ES-I3 (cell line): ENCODE data around the gene TRMT44.

ENCODE experiments used
- H3K36me3 ChIP-seq: 2 replicates; pipeline ENCODE4 v1.6.1; 2013; ENCODE audit warnings: mild to moderate bottlenecking, low read length, control low read depth, moderate library complexity; ENCODE audit not compliant: insufficient read depth
- H3K4me1 ChIP-seq: 2 replicates; pipeline ENCODE4 v1.6.1; 2013; ENCODE audit warnings: mild to moderate bottlenecking, control low read depth, low read length; ENCODE audit not compliant: insufficient read depth
- H3K9ac ChIP-seq: 2 replicates; pipeline ENCODE4 v1.6.1; 2013; ENCODE audit warnings: low read depth, mild to moderate bottlenecking, low read length, moderate library complexity
- H3K9me3 ChIP-seq: 2 replicates; pipeline ENCODE4 v1.6.1; 2013; ENCODE audit warnings: mild to moderate bottlenecking, low read length, moderate library complexity; ENCODE audit not compliant: control insufficient read depth, insufficient read depth

The TRMT44 gene

GRCh38 chr4:8461086-8461485 lies 20.5 kb downstream of the TRMT44 start:
- no peaks in the 10 kb centered on the region for H3K9me3 ChIP-seq
- no peak overlapping the region for H3K9ac ChIP-seq
- H3K36me3 ChIP-seq, result peaks cover 13% of the 10 kb centered on the region
- H3K4me1 ChIP-seq, result no peaks in the 10 kb centered on the region

GRCh38 chr4:8461616-8462015 lies 21.0 kb downstream of the TRMT44 start:
- Histone ChIP-seq H3K9me3 (no peaks in the 10 kb centered on the region), H3K4me1 (no peaks in the 10 kb centered on the region), H3K9ac (no peak overlapping the region), H3K36me3 (peaks cover 13% of the 10 kb centered on the region)

- Histone ChIP-seq H3K9ac (no peak overlapping the region), H3K4me1 (0 out of 2 replicates have a peak, but pooled peaks cover under 1% of the 10 kb centered on the region), H3K9me3 (no peaks in the 10 kb centered on the region), H3K36me3 (peaks cover 9% of the 10 kb centered on the region)
These were observed 23.2 kb downstream of the TRMT44 start for GRCh38 chr4:8463811-8464210.

- no peaks in the 10 kb centered on the region for H3K9me3 ChIP-seq
- H3K36me3 ChIP-seq, result peaks cover 13% of the 10 kb centered on the region
- no peak overlapping the region for H3K9ac ChIP-seq
- 0 out of 2 replicates have a peak, but pooled peaks cover 4% of the 10 kb centered on the region for H3K4me1 ChIP-seq
These were observed 23.8 kb downstream of the TRMT44 start for GRCh38 chr4:8464381-8464780.

GRCh38 chr4:8465615-8466611 lies 25.3 kb downstream of the TRMT44 start:
- Histone ChIP-seq H3K9me3 (no peaks in the 10 kb centered on the region), H3K4me1 (0 out of 2 replicates have a peak, but pooled peaks cover 4% of the 10 kb centered on the region), H3K36me3 (peaks cover 13% of the 10 kb centered on the region), H3K9ac (no peak overlapping the region)

- 0 out of 2 replicates have a peak, but pooled peaks cover 4% of the 10 kb centered on the region for H3K4me1 ChIP-seq
- no peak overlapping the region for H3K9ac ChIP-seq
- no peaks in the 10 kb centered on the region for H3K9me3 ChIP-seq
- peaks cover 13% of the 10 kb centered on the region for H3K36me3 ChIP-seq
These were observed 26.4 kb downstream of the TRMT44 start for GRCh38 chr4:8467016-8467415.

GRCh38 chr4:8468746-8469535 lies 28.4 kb downstream of the TRMT44 start:
- Histone ChIP-seq H3K4me1 (0 out of 2 replicates have a peak, but pooled peaks cover 4% of the 10 kb centered on the region), H3K9ac (no peak overlapping the region), H3K9me3 (no peaks in the 10 kb centered on the region), H3K36me3 (peaks cover 13% of the 10 kb centered on the region)

GRCh38 chr4:8469550-8469949 lies 29.0 kb downstream of the TRMT44 start:
- Histone ChIP-seq H3K4me1 (0 out of 2 replicates have a peak, but pooled peaks cover 4% of the 10 kb centered on the region), H3K36me3 (peaks cover 13% of the 10 kb centered on the region), H3K9ac (no peak overlapping the region), H3K9me3 (no peaks in the 10 kb centered on the region)

GRCh38 chr4:8470451-8471024 lies 30.0 kb downstream of the TRMT44 start:
- Histone ChIP-seq H3K9ac (no peak overlapping the region), H3K9me3 (no peaks in the 10 kb centered on the region), H3K36me3 (peaks cover 10% of the 10 kb centered on the region), H3K4me1 (0 out of 2 replicates have a peak, but pooled peaks cover 4% of the 10 kb centered on the region)

GRCh38 chr4:8471211-8471875 lies 30.8 kb downstream of the TRMT44 start:
- Histone ChIP-seq H3K36me3 (peaks cover 4% of the 10 kb centered on the region; the same call in 1 of the 2 replicates), H3K4me1 (0 out of 2 replicates have a peak, but pooled peaks cover 4% of the 10 kb centered on the region), H3K9me3 (no peaks in the 10 kb centered on the region), H3K9ac (no peak overlapping the region)

GRCh38 chr4:8472158-8472688 lies 31.6 kb downstream of the TRMT44 start:
- Histone ChIP-seq H3K4me1 (0 out of 2 replicates have a peak, but pooled peaks cover 4% of the 10 kb centered on the region), H3K36me3 (peaks cover 4% of the 10 kb centered on the region; the same call in 1 of the 2 replicates), H3K9me3 (no peaks in the 10 kb centered on the region), H3K9ac (no peak overlapping the region)

- H3K36me3 ChIP-seq, result peaks cover 4% of the 10 kb centered on the region; the same call in 1 of the 2 replicates
- no peaks in the 10 kb centered on the region for H3K9me3 ChIP-seq
- 0 out of 2 replicates have a peak, but pooled peaks cover 4% of the 10 kb centered on the region for H3K4me1 ChIP-seq
- H3K9ac ChIP-seq, result no peak overlapping the region
These were observed 32.2 kb downstream of the TRMT44 start for GRCh38 chr4:8472689-8473197.

GRCh38 chr4:8473198-8473919 lies 32.8 kb downstream of the TRMT44 start:
- Histone ChIP-seq H3K9ac (no peak overlapping the region), H3K9me3 (no peaks in the 10 kb centered on the region), H3K4me1 (0 out of 2 replicates have a peak, but pooled peaks cover 4% of the 10 kb centered on the region), H3K36me3 (peaks cover 4% of the 10 kb centered on the region; the same call in 1 of the 2 replicates)
